Gastroesophageal sphincter (tissue), 3 donors: ENCODE results near the gene MTFR1L.

ENCODE experiments used
- EP300 ChIP-seq: sonication (generic); formaldehyde crosslinking; IDR thresholded peaks from one replicate; pipeline ENCODE4 v1.6.1; 2017; ENCODE audit warnings: antibody characterized with exemption, mild to moderate bottlenecking
- POLR2A ChIP-seq, 2 donors: fragments of 450-650 bp; IDR thresholded peaks; one replicate each; pipeline ENCODE4 v1.6.1; 2017; ENCODE audit warnings: antibody characterized with exemption in 2 of 2, mild to moderate bottlenecking in 2 of 2, moderate library complexity in 1 of 2
- TF ChIP-seq, protein P1 (sequence below), 4 experiments: fragments of 200-600 bp in 2 of 4; fragments of 450-650 bp in 2 of 4; sonication (generic) in 1 of 4; IDR thresholded peaks; one replicate each; pipeline ENCODE4 v1.5.1; 2017 to 2019; ENCODE audit warnings: antibody characterized with exemption in 4 of 4, mild to moderate bottlenecking in 2 of 4, moderate library complexity in 2 of 4

GRCh38 chr1:25793585-25794170, 26.1 kb upstream of the MTFR1L start:
- TF ChIP-seq, protein P1, sequence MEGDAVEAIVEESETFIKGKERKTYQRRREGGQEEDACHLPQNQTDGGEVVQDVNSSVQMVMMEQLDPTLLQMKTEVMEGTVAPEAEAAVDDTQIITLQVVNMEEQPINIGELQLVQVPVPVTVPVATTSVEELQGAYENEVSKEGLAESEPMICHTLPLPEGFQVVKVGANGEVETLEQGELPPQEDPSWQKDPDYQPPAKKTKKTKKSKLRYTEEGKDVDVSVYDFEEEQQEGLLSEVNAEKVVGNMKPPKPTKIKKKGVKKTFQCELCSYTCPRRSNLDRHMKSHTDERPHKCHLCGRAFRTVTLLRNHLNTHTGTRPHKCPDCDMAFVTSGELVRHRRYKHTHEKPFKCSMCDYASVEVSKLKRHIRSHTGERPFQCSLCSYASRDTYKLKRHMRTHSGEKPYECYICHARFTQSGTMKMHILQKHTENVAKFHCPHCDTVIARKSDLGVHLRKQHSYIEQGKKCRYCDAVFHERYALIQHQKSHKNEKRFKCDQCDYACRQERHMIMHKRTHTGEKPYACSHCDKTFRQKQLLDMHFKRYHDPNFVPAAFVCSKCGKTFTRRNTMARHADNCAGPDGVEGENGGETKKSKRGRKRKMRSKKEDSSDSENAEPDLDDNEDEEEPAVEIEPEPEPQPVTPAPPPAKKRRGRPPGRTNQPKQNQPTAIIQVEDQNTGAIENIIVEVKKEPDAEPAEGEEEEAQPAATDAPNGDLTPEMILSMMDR (IDR thresholded peaks at IDR 0.05): no peak
- TF ChIP-seq POLR2A (IDR thresholded peaks at IDR 0.05): no peak
- TF ChIP-seq EP300: no peak
